ENCODE measurements around the gene ACOT11.

The ACOT11 gene

GRCh38 chr1:54559771-54560231 is 11.8 kb downstream of the ACOT11 start:
- Mint-ChIP-seq H3K36me3 (ENCODE audit: insufficient read depth) (no peaks in the 10 kb centered on the region), H3K4me1 (ENCODE audit: low read depth in 2 of 2) (no peaks in the 10 kb centered on the region), H3K9me3 (no peaks in the 10 kb centered on the region), H3K27me3 (peaks cover 6 to 9% of the 10 kb centered on the region in 2 donors), H3K27ac (no peak overlapping the region), H3K4me3 (no peak overlapping the region)
- no peak for ATAC-seq (replicated peaks)
- DNase-seq, result no peak

DNA sequence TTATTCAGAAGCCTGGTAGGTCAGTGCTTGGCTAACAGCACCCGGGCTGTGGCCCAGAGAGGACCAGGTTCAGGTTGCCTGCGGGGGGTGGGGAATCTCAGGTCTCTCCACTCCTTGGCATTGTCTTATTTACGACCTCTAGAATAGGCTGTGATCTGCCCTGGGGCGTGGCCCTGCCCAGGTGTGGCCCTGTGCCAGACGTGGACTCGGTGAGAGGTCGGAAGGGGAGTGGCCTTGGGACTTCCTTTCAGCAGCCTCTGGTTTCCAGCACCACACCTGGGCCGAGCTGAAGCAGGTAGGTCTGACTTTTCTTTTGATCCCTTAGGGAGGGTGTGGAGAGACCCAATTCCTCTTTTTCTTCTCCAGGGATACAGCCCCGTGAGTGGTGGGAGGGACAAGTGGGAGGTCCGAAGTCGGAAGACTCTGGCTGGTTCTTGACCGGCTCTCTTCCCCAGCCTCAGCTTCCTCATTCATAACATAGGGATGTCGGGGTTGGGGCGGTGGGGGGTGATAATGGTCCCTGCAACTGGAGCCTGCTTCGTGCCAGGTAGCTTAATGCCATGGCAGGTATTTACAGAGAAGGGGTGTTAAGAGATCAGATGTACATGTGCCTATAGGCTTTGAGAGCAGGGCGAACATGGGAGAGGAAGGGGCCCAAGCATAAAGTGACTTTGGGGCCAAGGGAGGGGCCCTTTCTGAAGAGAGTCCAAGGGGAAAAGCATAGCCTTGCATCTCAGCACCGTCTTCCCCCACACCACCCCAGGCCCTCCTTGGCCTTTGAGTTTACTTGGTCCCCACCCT is 16.5 kb downstream of the ACOT11 start:
- ATAC-seq (replicated peaks) (no peak), DNase-seq (no peak)
- H3K36me3 Mint-ChIP-seq (ENCODE audit: insufficient read depth), result no peaks in the 10 kb centered on the region
- H3K4me1 Mint-ChIP-seq (ENCODE audit: low read depth in 2 of 2), result no peaks in the 10 kb centered on the region
- H3K27me3 Mint-ChIP-seq, result no peaks in the 10 kb centered on the region
- H3K9me3 Mint-ChIP-seq, result no peaks in the 10 kb centered on the region
- H3K27ac Mint-ChIP-seq, result peak overlapping the region in 1 of 2 donors; percentile 9
- H3K4me3 Mint-ChIP-seq, result no peak overlapping the region

GRCh38 chr1:54565113-54565501 is 17.1 kb downstream of the ACOT11 start:
- no peaks in the 10 kb centered on the region for H3K9me3 Mint-ChIP-seq
- no peaks in the 10 kb centered on the region for H3K27me3 Mint-ChIP-seq
- ATAC-seq (replicated peaks) (no peak), DNase-seq (no peak)
- no peaks in the 10 kb centered on the region for H3K36me3 Mint-ChIP-seq (ENCODE audit: insufficient read depth)
- H3K27ac Mint-ChIP-seq, result peak overlapping the region in 1 of 2 donors; percentile 9
- H3K4me1 Mint-ChIP-seq (ENCODE audit: low read depth in 2 of 2), result no peaks in the 10 kb centered on the region
- H3K4me3 Mint-ChIP-seq, result no peak overlapping the region

DNA sequence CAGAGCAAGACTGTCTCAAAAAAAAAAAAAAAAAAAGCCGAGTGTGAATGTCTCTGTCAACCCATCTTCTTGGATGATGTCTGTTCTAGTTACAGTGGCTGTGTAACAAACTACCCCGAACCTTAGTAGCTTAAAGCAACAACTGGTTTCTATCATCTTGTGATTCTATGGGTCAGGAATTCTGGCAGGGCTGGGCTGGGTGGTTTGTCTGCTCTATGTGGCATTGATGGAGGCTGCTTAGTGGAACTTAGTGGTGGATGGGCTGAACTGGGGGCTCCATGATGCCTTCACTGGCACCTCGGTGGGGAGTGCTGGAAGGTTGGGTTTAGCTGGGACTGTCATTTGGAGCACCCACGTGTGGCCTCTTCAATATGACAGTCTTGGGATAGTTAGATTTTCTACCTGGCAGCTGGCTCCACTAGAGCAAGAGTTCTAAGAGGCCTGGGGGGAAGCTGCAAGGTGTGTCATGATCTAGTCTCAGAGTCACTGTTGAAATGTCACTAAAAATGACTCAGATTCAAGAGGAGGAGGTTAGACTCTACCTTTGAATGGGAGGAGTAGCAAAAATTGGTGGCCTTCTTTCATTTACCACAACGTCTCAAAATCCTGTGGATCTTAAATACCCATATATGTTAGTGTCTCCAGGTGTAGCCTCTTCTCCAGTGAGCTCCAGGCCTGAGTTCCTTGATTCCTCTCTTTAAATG is 18.6 kb downstream of the ACOT11 start:
- Mint-ChIP-seq H3K27me3 (no peaks in the 10 kb centered on the region), H3K4me3 (no peak overlapping the region), H3K36me3 (ENCODE audit: insufficient read depth) (no peaks in the 10 kb centered on the region), H3K4me1 (ENCODE audit: low read depth in 2 of 2) (no peaks in the 10 kb centered on the region), H3K27ac (peak overlapping the region in 1 of 2 donors; percentile 47), H3K9me3 (no peaks in the 10 kb centered on the region)
- no peak for DNase-seq
- ATAC-seq (replicated peaks), result no peak

- no peak overlapping the region for H3K4me3 Mint-ChIP-seq
- no peak for DNase-seq
- H3K9me3 Mint-ChIP-seq, result no peaks in the 10 kb centered on the region
- H3K36me3 Mint-ChIP-seq (ENCODE audit: insufficient read depth), result no peaks in the 10 kb centered on the region
- peaks cover 2 to 3% of the 10 kb centered on the region in 2 donors for H3K4me1 Mint-ChIP-seq (ENCODE audit: low read depth in 2 of 2)
- ATAC-seq (replicated peaks), result no peak
- no peak overlapping the region for H3K27ac Mint-ChIP-seq
- H3K27me3 Mint-ChIP-seq, result peaks cover 0 to 7% of the 10 kb centered on the region in 2 donors
These were observed 19.9 kb downstream of the ACOT11 start for GRCh38 chr1:54567961-54568360.

DNA sequence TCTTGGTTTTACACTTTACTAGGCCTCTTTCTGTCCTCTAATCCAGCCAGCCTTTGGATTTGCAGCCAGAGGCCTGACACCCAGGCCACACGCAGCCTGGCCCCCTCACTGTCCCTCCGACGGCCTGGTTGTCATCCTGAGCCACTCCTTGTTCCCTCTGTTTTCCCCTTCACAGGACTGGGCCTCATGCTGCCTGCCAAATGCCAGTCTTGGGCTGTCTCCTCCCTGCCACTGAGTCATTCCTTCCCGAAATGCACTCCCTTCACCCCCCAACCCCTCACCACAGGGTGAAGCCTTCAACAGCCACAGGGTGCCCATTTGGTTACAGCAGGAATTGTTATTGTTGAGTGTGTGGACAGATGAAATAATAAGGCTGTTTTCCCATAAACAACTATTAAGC is 21.3 kb downstream of the ACOT11 start:
- H3K27me3 Mint-ChIP-seq, result peaks cover 0 to 11% of the 10 kb centered on the region in 2 donors
- no peak overlapping the region for H3K27ac Mint-ChIP-seq
- H3K9me3 Mint-ChIP-seq, result no peaks in the 10 kb centered on the region
- peaks cover 2 to 3% of the 10 kb centered on the region in 2 donors for H3K4me1 Mint-ChIP-seq (ENCODE audit: low read depth in 2 of 2)
- H3K4me3 Mint-ChIP-seq, result no peak overlapping the region
- no peak for ATAC-seq (replicated peaks)
- DNase-seq, result no peak
- H3K36me3 Mint-ChIP-seq (ENCODE audit: insufficient read depth), result no peaks in the 10 kb centered on the region

DNA sequence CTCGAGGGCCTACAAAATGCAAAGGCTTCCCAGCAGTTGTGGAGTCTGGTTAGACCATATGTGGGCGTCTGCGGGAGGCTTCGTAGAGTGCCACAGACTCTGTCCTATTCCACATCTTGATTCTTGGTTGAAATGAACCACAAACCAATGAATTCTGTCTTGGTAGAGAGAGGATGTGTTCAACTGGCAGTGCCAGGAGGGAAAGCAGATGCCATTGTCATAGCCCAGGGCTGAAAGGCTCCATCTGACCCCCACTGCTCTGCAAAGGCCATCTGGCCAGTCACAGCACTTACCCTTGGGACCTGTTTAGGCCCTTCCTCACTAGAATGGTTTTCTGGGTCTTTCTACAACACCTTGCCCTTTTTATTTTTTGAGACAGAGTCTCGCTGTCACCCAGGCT is 22.1 kb downstream of the ACOT11 start:
- no peak for ATAC-seq (replicated peaks)
- Mint-ChIP-seq H3K27ac (no peak overlapping the region), H3K4me3 (no peak overlapping the region), H3K36me3 (ENCODE audit: insufficient read depth) (no peaks in the 10 kb centered on the region), H3K9me3 (no peaks in the 10 kb centered on the region), H3K27me3 (peaks cover 6 to 20% of the 10 kb centered on the region in 2 donors), H3K4me1 (ENCODE audit: low read depth in 2 of 2) (peaks cover 2 to 3% of the 10 kb centered on the region in 2 donors)
- no peak for DNase-seq

- ATAC-seq (replicated peaks), result no peak
- DNase-seq, result no peak
- Mint-ChIP-seq H3K4me1 (ENCODE audit: low read depth in 2 of 2) (peaks cover 2 to 3% of the 10 kb centered on the region in 2 donors), H3K9me3 (no peaks in the 10 kb centered on the region), H3K36me3 (ENCODE audit: insufficient read depth) (no peaks in the 10 kb centered on the region), H3K4me3 (no peak overlapping the region), H3K27me3 (peaks cover 6 to 21% of the 10 kb centered on the region in 2 donors), H3K27ac (no peak overlapping the region)
These were observed 23.3 kb downstream of the ACOT11 start for GRCh38 chr1:54571326-54571725.

- Mint-ChIP-seq H3K4me3 (no peak overlapping the region), H3K27ac (no peak overlapping the region), H3K9me3 (no peaks in the 10 kb centered on the region), H3K4me1 (ENCODE audit: low read depth in 2 of 2) (peaks cover 2 to 3% of the 10 kb centered on the region in 2 donors), H3K36me3 (ENCODE audit: insufficient read depth) (no peaks in the 10 kb centered on the region), H3K27me3 (peaks cover 6 to 21% of the 10 kb centered on the region in 2 donors)
- DNase-seq (no peak), ATAC-seq (replicated peaks) (no peak)
These were observed 23.9 kb downstream of the ACOT11 start for GRCh38 chr1:54571803-54572541.

DNA sequence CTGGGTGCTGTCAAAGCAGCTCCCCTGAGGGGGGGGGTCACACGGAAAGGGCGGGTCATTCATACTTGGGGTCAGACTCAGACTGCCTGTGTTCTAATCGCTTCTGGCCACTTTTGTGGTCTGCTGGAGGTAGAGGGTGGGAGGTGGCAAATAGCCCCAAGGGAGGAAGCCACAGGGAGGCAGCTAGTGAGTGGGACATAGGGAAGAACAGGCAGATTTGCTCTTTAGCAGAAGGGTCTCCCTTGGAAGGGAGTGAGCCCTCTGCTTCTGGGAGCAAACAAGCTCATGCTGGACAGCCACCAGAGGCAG is 24.5 kb downstream of the ACOT11 start:
- no peaks in the 10 kb centered on the region for H3K9me3 Mint-ChIP-seq
- peaks cover 6 to 21% of the 10 kb centered on the region in 2 donors for H3K27me3 Mint-ChIP-seq
- ATAC-seq (replicated peaks), result no peak
- no peak overlapping the region for H3K27ac Mint-ChIP-seq
- peaks cover 2 to 3% of the 10 kb centered on the region in 2 donors for H3K4me1 Mint-ChIP-seq (ENCODE audit: low read depth in 2 of 2)
- no peaks in the 10 kb centered on the region for H3K36me3 Mint-ChIP-seq (ENCODE audit: insufficient read depth)
- DNase-seq, result no peak
- H3K4me3 Mint-ChIP-seq, result no peak overlapping the region

- DNase-seq, result no peak
- peaks cover 2 to 3% of the 10 kb centered on the region in 2 donors for H3K4me1 Mint-ChIP-seq (ENCODE audit: low read depth in 2 of 2)
- no peak for ATAC-seq (replicated peaks)
- H3K36me3 Mint-ChIP-seq (ENCODE audit: insufficient read depth), result no peaks in the 10 kb centered on the region
- H3K4me3 Mint-ChIP-seq, result no peak overlapping the region
- peaks cover 6 to 21% of the 10 kb centered on the region in 2 donors for H3K27me3 Mint-ChIP-seq
- H3K9me3 Mint-ChIP-seq, result no peaks in the 10 kb centered on the region
- no peak overlapping the region for H3K27ac Mint-ChIP-seq
These were observed 26.2 kb downstream of the ACOT11 start for GRCh38 chr1:54574158-54574778.

GRCh38 chr1:54575161-54575560 is 27.1 kb downstream of the ACOT11 start:
- H3K9me3 Mint-ChIP-seq, result no peaks in the 10 kb centered on the region
- peak overlapping the region in 1 of 2 donors; percentile 86 for H3K27ac Mint-ChIP-seq
- H3K36me3 Mint-ChIP-seq (ENCODE audit: insufficient read depth), result no peaks in the 10 kb centered on the region
- DNase-seq (no peak), ATAC-seq (replicated peaks) (no peak)
- H3K4me1 Mint-ChIP-seq (ENCODE audit: low read depth in 2 of 2), result peaks cover 2 to 3% of the 10 kb centered on the region in 2 donors
- H3K27me3 Mint-ChIP-seq, result peaks cover 6 to 21% of the 10 kb centered on the region in 2 donors
- no peak overlapping the region for H3K4me3 Mint-ChIP-seq

DNA sequence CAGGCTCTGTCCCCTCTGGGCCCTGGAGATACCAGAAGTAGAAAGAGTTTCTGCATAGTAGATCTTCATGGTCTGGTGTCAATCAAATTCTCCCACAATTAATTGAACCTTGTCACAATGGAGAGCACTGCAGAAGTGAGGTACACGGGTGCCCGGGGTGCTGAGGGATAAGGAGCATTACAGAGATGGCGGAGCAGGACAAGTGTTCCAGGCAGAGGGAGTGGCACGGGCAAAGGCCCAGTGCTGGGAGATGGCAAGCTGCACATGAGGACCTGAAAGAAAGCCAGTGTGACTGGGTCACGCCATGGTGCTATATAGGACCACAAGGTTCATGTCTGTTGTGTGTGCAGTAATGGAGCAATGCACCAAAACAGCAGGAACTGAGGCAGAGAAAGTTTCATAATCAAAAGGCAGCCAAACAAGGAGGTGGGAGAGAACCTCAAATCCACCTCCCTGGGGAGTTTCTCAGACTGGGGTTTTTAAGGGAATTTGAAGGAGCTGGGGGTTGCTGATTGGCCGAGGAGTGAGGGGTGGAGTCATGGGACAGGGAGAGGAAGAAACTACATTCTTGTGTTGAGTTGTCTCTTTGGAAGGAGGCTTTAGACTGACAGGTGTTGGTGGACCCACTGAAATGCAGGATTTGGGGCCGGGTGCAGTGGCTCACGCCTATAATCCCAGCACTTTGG is 27.7 kb downstream of the ACOT11 start:
- H3K4me3 Mint-ChIP-seq, result no peak overlapping the region
- H3K27me3 Mint-ChIP-seq, result peaks cover 6 to 21% of the 10 kb centered on the region in 2 donors
- ATAC-seq (replicated peaks) (no peak), DNase-seq (no peak)
- no peaks in the 10 kb centered on the region for H3K9me3 Mint-ChIP-seq
- peaks cover 2 to 3% of the 10 kb centered on the region in 2 donors for H3K4me1 Mint-ChIP-seq (ENCODE audit: low read depth in 2 of 2)
- no peaks in the 10 kb centered on the region for H3K36me3 Mint-ChIP-seq (ENCODE audit: insufficient read depth)
- H3K27ac Mint-ChIP-seq, result peak overlapping the region; percentile 24 to 86

All from effector memory CD8-positive, alpha-beta T cell (primary cell).